Measurements from ENCODE around the gene LMBR1.
A peak's percentile ranks its signal among the peaks of the same experiment; 100 is the strongest.
"Not testable (repeated sequence)": the region's sequence is repeated elsewhere in the genome, so short reads cannot be mapped to it uniquely, and the experiment has no call there.

Gene LMBR1

DNA sequence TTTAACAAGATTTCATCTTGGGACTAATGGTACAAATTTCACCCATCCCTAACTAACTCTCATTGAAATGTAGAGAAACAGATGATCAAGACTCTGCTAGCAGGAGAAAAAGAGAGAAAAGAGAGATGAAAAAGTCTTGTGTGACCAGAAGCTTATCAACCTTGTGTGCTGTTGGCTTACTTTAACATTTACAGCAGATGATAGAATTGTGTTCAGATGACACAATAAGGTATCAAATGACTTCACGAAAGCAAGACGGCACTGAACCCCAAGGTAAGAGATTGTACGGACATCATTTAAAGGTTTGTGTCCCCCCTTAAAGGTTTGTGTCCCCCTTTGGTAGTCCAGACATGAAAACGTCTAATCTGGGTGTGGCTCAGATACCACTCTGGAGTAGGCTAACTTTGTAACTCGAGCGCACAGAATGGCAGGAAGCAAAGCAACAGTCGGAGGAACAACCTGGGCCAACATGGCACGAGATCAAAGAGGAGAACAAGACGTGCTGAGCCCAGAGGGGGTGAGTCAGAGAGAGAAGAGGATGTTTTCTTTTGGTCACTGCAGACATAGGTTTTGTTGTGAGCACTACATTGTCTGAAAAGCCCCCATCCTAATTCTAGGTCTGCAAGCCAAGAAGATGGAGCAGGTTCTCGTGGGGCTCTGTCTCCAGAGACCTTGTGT, 10.4 kb upstream of the LMBR1 start:
- DNase-seq: peak; percentile 19 to 45

DNA sequence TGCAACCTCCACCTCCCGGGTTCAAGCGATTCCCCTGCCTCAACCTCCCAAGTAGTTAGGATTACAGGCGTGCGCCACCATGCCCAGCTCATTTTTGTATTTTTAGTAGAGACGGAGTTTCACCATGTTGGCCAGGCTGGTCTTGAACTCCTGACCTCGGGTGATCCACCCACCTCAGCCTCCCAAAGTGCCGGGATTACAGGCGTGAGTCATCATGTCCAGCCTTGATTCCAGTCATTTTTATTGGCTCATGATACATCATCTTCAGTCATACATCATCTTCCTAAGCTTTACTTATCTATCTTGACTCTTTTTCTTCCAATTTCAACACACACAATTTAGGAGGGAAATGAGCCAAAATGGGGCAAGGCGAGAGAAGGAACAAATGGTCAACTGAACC, 7.1 kb upstream of the LMBR1 start:
- not testable (repeated sequence) for DNase-seq

GRCh38 chr7:156898938-156899337, 6.0 kb upstream of the LMBR1 start:
- DNase-seq: no peak

DNA sequence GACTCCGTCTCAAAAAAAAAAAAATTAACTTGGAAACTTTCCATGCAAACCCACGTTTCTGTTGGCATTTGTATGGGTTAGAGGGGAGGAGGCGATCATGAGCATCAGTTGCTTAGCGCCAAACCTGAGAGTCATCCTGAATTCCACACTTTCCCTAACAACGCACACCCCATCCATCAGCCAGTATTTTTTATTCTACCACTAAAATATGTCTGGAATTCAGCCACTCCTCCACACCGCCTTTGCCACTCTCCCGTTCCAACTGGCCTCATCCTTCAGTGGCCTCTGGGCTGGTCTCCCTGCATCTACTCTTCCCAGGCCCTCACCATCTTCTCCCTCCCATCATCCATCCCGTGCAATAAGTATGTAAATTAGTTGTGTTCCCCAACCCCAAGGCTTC, 4.7 kb upstream of the LMBR1 start:
- DNase-seq: no peak

DNA sequence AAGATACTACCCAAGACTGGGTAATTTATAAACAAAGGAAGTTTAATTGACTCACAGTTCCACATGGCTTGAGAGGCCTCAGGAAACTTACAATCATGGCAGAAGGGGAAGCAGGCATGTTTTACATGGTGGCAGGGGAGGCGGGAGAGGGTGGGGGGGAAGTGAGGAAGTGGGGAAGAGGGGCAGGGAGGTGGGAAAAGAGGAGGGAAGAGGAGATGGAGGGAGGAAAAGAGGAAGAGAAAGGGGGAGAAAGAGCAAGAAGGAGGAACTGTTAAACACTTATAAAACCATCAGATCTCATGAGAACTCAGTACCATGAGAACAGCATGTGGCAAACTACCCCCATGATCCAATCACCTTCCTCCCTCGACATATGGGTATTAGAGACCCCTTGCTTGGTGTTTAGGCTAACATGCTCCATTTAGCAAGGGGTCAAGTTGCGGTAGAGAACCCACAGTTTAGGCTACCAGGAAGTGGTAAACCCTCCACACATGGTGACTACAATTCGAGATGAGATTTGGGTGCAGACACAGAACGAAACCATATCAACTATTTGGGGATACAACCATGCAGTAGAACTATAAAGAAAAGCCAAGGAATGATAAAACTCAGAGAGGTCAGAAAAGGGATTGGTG, 3.5 kb upstream of the LMBR1 start:
- no peak for DNase-seq

GRCh38 chr7:156895024-156895780, 2.2 kb upstream of the LMBR1 start:
- peak; percentile 5 to 24 for DNase-seq

DNA sequence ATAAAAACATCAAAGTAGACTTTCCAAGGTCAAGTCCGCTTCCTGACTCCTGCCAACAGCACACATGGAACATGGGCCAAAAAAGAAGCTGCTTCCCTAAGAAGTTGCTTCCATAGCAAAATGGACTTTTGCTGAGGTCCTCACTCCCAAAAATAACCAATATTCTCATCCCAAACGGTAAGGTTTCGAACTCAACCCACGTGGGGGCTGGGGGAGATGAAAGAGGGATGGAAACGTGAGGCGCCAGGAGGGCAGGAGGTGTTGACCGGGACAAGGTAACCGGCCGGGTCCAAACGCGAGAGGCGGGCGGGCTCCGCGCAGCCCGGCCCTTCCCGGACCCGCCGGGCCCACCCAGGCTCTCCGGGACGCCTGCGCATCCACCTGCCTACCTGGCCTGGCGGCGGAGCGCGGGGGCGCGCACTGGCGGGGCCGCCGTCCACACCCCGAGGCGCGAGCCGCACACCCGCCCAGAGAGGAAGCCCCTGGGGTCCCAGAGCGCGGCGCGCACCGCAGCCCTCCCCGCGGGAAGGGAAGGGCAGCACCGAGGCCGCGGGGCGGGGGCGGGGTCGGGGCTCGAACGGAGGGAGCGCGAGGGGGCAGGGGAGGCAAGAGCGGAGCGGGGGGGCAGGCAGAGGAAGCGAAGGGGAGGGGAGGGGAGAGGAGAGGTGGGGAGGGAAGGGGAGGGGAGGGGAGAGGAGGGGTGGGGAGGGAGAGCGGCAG, 742 bp downstream of the LMBR1 start:
- peak; percentile 75 to 77 for DNase-seq

GRCh38 chr7:156889746-156890145, 3.2 kb downstream of the LMBR1 start:
- DNase-seq: no peak

- DNase-seq: no peak
Measured at GRCh38 chr7:156889089-156889488, 3.9 kb downstream of the LMBR1 start.

DNA sequence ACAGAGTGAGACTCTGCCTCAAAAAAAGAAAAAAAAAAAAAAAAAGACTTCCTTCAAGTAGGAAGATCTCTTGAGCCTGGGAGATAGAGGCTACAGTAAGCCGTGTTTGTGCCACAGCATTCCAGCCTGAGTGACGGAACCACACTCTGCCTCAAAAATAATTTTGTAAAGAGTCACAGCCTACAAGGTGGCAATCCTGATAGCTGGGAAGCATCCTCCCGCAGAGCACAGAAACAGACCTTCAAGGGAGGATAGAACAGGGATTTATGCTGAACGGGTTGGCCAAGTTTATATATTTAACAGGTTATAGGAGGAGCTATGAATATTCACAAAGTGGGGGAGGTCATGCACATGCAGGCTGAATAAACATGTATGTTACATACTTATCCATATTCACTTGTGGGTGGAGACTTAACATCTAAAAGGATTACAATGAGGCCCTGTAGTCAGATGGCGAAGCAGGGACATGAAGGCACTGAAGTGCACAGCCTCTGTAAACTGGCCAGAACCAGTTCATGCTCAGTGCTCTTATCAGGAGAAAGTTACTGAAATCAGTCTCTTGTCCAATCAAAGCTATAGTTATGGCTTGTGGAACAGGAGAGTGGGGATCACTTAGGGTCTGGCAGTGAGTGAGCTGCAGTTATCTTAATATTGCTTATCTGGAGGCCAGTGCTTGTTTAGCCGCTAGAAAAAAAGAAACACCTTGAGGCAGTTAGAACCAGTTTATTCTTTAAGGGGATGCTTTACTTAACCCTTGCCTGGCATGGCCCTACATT, 6.8 kb downstream of the LMBR1 start:
- no peak for DNase-seq

- no peak for DNase-seq
Measured at GRCh38 chr7:156881679-156882078, 11.3 kb downstream of the LMBR1 start.

DNA sequence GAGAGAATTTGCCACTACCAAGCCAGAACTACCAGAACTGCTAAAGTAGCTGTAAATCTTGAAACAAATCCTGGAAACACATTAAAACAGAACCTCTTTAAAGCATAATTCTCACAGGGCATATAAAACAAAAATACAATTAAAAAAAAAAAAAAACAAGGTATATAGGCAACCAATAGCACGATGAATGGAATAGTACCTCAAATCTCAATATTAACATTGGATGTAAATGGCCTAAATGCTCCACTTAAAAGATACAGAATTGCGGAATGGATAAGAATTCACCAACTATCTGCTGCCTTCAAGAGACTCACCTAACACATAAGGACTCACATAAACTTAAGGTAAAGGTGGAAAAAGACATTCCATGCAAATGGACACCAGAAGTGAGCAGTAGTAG, 17.2 kb downstream of the LMBR1 start:
- DNase-seq: no peak

DNA sequence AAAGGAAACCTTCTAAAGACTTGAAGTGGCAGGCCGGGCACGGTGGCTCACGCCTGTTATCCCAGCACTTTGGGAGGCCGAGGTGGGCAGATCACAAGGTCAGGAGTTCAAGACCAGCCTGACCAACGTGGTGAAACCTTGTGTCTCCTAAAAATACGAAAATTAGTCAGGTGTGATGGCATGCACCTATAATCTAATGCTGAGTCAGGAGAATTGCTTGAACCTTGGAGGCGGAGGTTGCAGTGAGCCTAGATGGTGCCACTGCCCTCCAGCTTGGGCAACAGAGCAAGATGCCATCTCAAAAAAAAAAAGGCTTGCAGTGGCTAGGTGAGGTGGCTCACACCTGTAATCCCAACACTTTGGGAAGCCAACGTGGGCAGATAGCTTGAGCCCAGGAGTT, 24.6 kb downstream of the LMBR1 start:
- DNase-seq: not testable (repeated sequence)

DNA sequence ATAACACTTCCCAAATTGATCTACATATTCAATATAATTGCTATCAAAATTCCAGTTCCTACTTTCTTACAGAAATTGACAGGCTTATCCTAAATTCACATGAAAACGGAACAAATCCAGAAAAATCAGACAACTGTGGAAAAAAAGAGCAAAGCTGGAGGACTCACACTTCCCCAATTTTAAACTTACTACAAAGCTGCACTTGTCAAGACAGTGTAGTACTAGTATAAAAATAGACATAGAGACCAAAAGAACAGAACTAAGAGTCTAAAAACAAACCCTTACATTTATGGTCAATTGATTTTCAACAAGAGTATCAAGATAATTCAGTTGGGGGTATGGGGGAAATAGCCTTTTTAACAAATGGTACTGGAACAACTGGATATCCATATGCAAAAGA, 27.5 kb downstream of the LMBR1 start:
- no peak for DNase-seq

DNA sequence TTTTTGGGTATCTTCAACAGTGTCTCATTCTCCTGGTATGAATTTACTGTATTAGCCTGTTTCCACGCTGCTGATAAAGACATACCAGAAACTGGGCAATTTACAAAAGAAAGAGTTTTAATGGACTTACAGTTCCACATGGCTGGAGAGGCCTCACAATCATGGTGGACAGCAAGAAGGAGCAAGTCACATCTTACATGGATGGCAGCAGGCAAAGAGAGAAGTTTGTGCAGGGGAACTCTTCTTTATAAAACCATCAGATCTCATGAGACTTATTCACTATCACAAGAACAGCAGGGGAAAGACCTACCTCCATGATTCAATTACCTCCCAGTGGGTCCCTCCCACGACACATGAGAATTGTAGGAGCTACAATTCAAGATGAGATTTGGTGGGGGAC, 31.0 kb downstream of the LMBR1 start:
- DNase-seq: not testable (repeated sequence)

DNA sequence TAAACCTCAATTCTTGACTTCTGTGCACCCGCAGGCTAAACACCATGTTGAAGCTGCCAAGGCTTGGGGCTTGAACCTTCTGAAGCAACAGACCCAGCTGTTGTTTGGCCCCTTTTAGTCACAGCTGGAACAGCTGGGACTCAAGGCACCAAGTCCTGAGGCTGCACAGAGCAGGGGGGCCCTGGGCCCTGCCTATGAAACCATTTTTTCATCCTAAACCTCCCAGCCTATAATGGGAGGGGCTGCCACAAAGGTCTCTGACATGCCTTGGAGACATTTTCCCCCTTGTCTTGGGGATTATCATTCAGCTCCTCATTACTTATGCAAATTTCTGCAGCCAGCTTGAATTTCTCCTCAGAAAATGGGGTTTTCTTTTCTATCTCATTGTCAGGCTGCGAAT, 31.8 kb downstream of the LMBR1 start:
- no peak for DNase-seq

GRCh38 chr7:156860099-156860498, 32.9 kb downstream of the LMBR1 start:
- DNase-seq: not testable (repeated sequence)

DNA sequence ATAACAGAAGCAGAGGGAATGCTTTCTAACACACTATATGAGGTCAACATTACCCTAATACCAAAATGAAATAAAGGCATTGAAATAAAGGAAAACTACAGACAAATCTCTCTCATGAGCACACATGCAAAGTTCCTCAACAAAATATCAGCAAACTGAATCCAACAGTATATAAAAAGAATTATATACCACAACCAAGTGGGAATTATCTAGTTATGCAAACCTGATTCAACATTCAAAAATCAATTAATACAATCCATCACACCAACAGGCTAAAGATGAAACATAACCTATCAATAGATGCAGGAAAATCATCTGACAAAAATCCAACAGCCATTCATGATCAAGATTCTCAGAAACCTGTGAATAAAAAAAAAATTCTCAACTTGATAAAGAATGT, 34.5 kb downstream of the LMBR1 start:
- no peak for DNase-seq

GRCh38 chr7:156857757-156858156, 35.2 kb downstream of the LMBR1 start:
- no peak for DNase-seq

GRCh38 chr7:156854654-156855053, 38.3 kb downstream of the LMBR1 start:
- DNase-seq: no peak

DNA sequence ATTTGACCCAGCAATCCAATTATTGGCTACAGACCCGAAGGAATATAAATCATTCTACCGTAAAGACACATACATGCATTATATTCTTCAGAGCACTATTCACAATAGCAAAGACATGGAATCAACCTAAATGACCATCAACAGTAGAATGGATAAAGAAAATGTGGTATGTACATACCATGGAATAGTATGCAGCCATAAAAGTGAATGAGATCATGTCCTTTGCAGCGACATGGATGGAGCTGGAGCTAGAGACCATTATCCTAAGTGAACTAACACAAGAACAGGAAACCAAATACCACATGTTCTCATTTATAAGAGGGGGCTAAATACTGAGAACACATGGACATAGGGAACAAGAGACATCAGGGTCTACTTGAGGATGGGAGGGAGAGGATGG, 44.0 kb downstream of the LMBR1 start:
- no peak for DNase-seq

GRCh38 chr7:156845379-156846101, 47.4 kb downstream of the LMBR1 start:
- DNase-seq: no peak

Measured in CD4-positive, alpha-beta T cell treated with Interleukin-1 beta for 1 hour (primary cell).